K562 (cell line): ENCODE measurements around the gene PBX1.

ENCODE experiments used
- BRCA1 ChIP-seq, 2 experiments: fragments of 450-650 bp in 1 of 2; sonication (generic) in 1 of 2; formaldehyde crosslinking in 1 of 2; IDR thresholded peaks; 2 replicates each; pipeline versions ENCODE4 v1.5.0 to v1.6.1; 2017 to 2020; ENCODE audit warnings: mild to moderate bottlenecking in 1 of 2, missing genetic modification reagents in 1 of 2
- HMG20B ChIP-seq: fragments of 250-450 bp; sonication (Bioruptor Pico); IDR thresholded peaks from 2 replicates; pipeline ENCODE4 v1.5.0; 2021; ENCODE audit warnings: mild to moderate bottlenecking
- TARDBP ChIP-seq: fragments of 450-650 bp; IDR thresholded peaks from 2 replicates; pipeline ENCODE4 v1.6.1; 2016
- ZNF512 ChIP-seq: IDR thresholded peaks from 2 replicates; pipeline ENCODE4 v1.6.1; 2016; ENCODE audit warnings: missing genetic modification characterization, missing compliant biosample characterization
- TF ChIP-seq, protein P1 (sequence below): sonication (generic); formaldehyde crosslinking; IDR thresholded peaks from 2 replicates; pipeline ENCODE4 v1.8.1; 2023; ENCODE audit warnings: mild to moderate bottlenecking, missing genetic modification reagents

DNA sequence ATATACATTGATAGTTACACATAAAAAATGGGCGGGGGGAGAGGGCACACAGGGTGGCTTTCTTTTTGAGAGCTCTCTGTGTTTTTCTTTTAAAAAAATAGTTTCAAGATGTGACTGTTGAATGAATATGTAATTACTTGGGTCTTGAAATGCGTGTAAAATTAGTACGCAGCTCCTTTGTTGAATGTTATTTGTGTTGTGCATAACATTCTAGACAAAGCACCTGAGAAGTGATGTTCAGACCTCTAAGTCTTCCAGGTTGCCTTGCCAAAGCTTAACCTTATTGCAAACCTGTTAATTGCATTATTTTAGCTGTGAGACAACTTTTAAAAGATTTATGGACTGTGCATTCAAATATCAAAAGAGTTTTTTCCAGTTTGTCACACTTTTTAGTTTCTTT is 5.4 kb downstream of the PBX1 start:
- TF ChIP-seq BRCA1 (IDR thresholded peaks at IDR 0.05) (no peak), BRCA1 (CRISPR knock-in tag; IDR thresholded peaks at IDR 0.05) (no peak), TARDBP (no peak), ZNF512 (tag) (no peak), HMG20B (CRISPR knock-in tag) (no peak)
- TF ChIP-seq, protein P1, sequence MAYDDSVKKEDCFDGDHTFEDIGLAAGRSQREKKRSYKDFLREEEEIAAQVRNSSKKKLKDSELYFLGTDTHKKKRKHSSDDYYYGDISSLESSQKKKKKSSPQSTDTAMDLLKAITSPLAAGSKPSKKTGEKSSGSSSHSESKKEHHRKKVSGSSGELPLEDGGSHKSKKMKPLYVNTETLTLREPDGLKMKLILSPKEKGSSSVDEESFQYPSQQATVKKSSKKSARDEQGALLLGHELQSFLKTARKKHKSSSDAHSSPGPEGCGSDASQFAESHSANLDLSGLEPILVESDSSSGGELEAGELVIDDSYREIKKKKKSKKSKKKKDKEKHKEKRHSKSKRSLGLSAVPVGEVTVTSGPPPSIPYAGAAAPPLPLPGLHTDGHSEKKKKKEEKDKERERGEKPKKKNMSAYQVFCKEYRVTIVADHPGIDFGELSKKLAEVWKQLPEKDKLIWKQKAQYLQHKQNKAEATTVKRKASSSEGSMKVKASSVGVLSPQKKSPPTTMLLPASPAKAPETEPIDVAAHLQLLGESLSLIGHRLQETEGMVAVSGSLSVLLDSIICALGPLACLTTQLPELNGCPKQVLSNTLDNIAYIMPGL (CRISPR knock-in tag) = no peak
